ENCODE measurements around the gene TUBAL3.

DNA sequence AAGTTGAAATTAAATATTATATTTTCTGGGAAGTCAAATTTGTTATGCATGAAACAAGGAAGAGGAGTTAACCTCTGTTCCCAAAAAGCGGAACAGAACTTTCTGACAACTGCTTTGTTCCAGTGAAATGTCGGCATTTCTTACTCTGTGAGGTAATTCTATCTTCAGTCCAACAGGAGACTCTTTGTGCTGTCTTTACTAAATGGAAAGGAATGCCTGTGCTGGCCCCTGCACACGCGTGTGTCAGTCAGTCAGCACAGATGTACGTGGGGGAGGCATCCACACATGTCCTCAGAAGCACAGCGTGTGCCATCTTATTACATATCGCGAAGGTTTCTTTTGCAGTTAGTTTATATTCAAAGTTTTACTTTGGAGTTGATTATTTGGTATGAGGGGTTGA is 45.2 kb upstream of the TUBAL3 start:
- TF ChIP-seq EZH2phosphoT487 (IDR thresholded peaks at IDR 0.05; ENCODE audit: borderline replicate concordance) = no peak
- TF ChIP-seq, protein P1, sequence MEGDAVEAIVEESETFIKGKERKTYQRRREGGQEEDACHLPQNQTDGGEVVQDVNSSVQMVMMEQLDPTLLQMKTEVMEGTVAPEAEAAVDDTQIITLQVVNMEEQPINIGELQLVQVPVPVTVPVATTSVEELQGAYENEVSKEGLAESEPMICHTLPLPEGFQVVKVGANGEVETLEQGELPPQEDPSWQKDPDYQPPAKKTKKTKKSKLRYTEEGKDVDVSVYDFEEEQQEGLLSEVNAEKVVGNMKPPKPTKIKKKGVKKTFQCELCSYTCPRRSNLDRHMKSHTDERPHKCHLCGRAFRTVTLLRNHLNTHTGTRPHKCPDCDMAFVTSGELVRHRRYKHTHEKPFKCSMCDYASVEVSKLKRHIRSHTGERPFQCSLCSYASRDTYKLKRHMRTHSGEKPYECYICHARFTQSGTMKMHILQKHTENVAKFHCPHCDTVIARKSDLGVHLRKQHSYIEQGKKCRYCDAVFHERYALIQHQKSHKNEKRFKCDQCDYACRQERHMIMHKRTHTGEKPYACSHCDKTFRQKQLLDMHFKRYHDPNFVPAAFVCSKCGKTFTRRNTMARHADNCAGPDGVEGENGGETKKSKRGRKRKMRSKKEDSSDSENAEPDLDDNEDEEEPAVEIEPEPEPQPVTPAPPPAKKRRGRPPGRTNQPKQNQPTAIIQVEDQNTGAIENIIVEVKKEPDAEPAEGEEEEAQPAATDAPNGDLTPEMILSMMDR (conservative IDR thresholded peaks at IDR 0.05; ENCODE audit: low read length) = no peak
